Measurements from ENCODE around the gene MMEL1. TPM values are rescaled to one million over a fixed set of nuclear protein-coding genes. Genes with fewer than 3 reads are reported as not detected.

MMEL1 gene
- polyA plus RNA-seq, 1 of the 3 experiments (the other 2 are of a cell fraction) = 0.16 TPM

GRCh38 chr1:2635361-2636010 lies 2.7 kb upstream of the MMEL1 start:
- Histone ChIP-seq H3F3A (replicated peaks; ENCODE audit: insufficient read depth) (peaks cover 1% of the 10 kb centered on the region), H3K27me3 (ENCODE audit: insufficient read depth) (no peaks in the 10 kb centered on the region), H3K9ac (no peak overlapping the region), H3K9me2 (no peaks in the 10 kb centered on the region), H3K4me1 (ENCODE audit: control insufficient read depth in 1 of 2, insufficient read depth in 2 of 2, low read depth in 1 of 2, low read length in 1 of 2) (peaks cover 0 to 4% of the 10 kb centered on the region in 2 experiments; a peak in 1 of 4 replicates), H3K4me2 (no peak overlapping the region), H3K27ac (ENCODE audit: low read depth in 2 of 2, low read length in 1 of 2) (no peak overlapping the region), H3K79me2 (ENCODE audit: insufficient read depth) (no peaks in the 10 kb centered on the region), H4K20me1 (ENCODE audit: insufficient read depth) (no peaks in the 10 kb centered on the region), H3K36me3 (replicated peaks in 1 of 2; ENCODE audit: control insufficient read depth in 1 of 2, insufficient read depth in 2 of 2, low read length in 1 of 2) (no peaks in the 10 kb centered on the region), H3K9me3 (no peaks in the 10 kb centered on the region), H2AFZ (ENCODE audit: low read depth) (no peak overlapping the region), H3K4me3 (ENCODE audit: low read depth in 2 of 2, low read length in 1 of 2) (no peak overlapping the region)
- CTCF ChIA-PET = no interaction called here
- DNase-seq = no peak
- POLR2A ChIA-PET = no interaction called here
- WGBS (ENCODE audit: low lambda C conversion rate) = 0% methylated on average over 1 of the region's 10 CpGs
- TF ChIP-seq, protein P1, sequence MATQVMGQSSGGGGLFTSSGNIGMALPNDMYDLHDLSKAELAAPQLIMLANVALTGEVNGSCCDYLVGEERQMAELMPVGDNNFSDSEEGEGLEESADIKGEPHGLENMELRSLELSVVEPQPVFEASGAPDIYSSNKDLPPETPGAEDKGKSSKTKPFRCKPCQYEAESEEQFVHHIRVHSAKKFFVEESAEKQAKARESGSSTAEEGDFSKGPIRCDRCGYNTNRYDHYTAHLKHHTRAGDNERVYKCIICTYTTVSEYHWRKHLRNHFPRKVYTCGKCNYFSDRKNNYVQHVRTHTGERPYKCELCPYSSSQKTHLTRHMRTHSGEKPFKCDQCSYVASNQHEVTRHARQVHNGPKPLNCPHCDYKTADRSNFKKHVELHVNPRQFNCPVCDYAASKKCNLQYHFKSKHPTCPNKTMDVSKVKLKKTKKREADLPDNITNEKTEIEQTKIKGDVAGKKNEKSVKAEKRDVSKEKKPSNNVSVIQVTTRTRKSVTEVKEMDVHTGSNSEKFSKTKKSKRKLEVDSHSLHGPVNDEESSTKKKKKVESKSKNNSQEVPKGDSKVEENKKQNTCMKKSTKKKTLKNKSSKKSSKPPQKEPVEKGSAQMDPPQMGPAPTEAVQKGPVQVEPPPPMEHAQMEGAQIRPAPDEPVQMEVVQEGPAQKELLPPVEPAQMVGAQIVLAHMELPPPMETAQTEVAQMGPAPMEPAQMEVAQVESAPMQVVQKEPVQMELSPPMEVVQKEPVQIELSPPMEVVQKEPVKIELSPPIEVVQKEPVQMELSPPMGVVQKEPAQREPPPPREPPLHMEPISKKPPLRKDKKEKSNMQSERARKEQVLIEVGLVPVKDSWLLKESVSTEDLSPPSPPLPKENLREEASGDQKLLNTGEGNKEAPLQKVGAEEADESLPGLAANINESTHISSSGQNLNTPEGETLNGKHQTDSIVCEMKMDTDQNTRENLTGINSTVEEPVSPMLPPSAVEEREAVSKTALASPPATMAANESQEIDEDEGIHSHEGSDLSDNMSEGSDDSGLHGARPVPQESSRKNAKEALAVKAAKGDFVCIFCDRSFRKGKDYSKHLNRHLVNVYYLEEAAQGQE (IDR thresholded peaks at IDR 0.05; ENCODE audit: low read depth, low read length) = no peak
- TF ChIP-seq, protein P2, sequence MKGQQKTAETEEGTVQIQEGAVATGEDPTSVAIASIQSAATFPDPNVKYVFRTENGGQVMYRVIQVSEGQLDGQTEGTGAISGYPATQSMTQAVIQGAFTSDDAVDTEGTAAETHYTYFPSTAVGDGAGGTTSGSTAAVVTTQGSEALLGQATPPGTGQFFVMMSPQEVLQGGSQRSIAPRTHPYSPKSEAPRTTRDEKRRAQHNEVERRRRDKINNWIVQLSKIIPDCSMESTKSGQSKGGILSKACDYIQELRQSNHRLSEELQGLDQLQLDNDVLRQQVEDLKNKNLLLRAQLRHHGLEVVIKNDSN (IDR thresholded peaks at IDR 0.05; ENCODE audit: borderline replicate concordance, low read depth) = no peak

DNA sequence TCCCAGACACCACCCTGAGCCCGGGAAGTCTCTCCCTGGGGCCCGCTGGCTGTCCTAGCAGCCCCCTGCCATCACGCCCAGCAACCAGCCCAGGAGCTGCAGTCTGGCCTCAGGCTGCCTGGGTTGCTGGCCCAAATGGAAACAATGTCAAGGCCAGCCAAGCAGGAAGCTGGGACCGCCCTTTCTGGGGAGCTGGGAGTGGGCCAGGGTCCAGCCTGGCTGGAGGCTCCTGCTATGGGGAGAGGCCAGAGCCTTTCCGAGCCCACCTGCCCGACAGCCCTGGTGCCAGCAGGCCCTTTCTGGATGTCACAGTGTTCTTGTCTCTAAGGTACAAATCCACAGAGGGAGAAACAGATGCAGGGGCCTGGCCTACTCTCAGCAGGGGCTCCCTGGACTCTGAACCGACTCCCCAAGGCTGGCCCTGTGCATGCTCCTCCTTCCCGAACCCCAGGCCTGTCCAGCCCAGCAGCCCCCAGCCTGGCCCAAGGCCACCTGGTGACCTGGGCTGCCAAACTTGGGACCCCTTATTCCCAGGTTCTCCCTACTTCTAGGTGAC lies 1.2 kb upstream of the MMEL1 start:
- Histone ChIP-seq H3K4me3 (ENCODE audit: low read depth in 2 of 2, low read length in 1 of 2) (no peak overlapping the region), H3K36me3 (replicated peaks in 1 of 2; ENCODE audit: control insufficient read depth in 1 of 2, insufficient read depth in 2 of 2, low read length in 1 of 2) (no peaks in the 10 kb centered on the region), H2AFZ (ENCODE audit: low read depth) (no peak overlapping the region), H3K79me2 (ENCODE audit: insufficient read depth) (no peaks in the 10 kb centered on the region), H3K4me1 (ENCODE audit: control insufficient read depth in 1 of 2, insufficient read depth in 2 of 2, low read depth in 1 of 2, low read length in 1 of 2) (peaks cover 0 to 4% of the 10 kb centered on the region in 2 experiments; a peak in 1 of 4 replicates), H3K9me3 (no peaks in the 10 kb centered on the region), H3K27me3 (ENCODE audit: insufficient read depth) (peaks cover 5% of the 10 kb centered on the region; the same call in 1 of the 2 replicates), H3K4me2 (no peak overlapping the region), H4K20me1 (ENCODE audit: insufficient read depth) (no peaks in the 10 kb centered on the region), H3K9ac (no peak overlapping the region), H3K9me2 (no peaks in the 10 kb centered on the region), H3F3A (replicated peaks; ENCODE audit: insufficient read depth) (peaks cover 5% of the 10 kb centered on the region), H3K27ac (ENCODE audit: low read depth in 2 of 2, low read length in 1 of 2) (no peak overlapping the region)
- CTCF ChIA-PET = no interaction called here
- POLR2A ChIA-PET = no interaction called here
- 17% methylated on average over 2 of the region's 8 CpGs for WGBS (ENCODE audit: low lambda C conversion rate)
- TF ChIP-seq CHD2 (IDR thresholded peaks at IDR 0.05; ENCODE audit: low read length, partially characterized antibody) = no peak
- no peak for TF ChIP-seq GABPA (IDR thresholded peaks at IDR 0.05; ENCODE audit: low read depth)
- TF ChIP-seq ZBTB33 (IDR thresholded peaks at IDR 0.05; ENCODE audit: borderline replicate concordance, low read depth) = no peak
- no peak for TF ChIP-seq FOXJ3 (CRISPR knock-in tag; IDR thresholded peaks at IDR 0.05)
- no peak for TF ChIP-seq TAF1 (IDR thresholded peaks at IDR 0.05; ENCODE audit: borderline replicate concordance, low read depth, low read length)
- no peak for TF ChIP-seq RXRA (IDR thresholded peaks at IDR 0.05; ENCODE audit: borderline replicate concordance, low read depth)
- no peak for TF ChIP-seq FOXM1 (IDR thresholded peaks at IDR 0.05; ENCODE audit: low read depth)
- TF ChIP-seq EZH2phosphoT487 (IDR thresholded peaks at IDR 0.05; ENCODE audit: borderline replicate concordance, low read depth) = no peak
- TF ChIP-seq TCF12 (IDR thresholded peaks at IDR 0.05) = no peak
- no peak for TF ChIP-seq ELF1 (IDR thresholded peaks at IDR 0.05)
- TF ChIP-seq, protein P3, sequence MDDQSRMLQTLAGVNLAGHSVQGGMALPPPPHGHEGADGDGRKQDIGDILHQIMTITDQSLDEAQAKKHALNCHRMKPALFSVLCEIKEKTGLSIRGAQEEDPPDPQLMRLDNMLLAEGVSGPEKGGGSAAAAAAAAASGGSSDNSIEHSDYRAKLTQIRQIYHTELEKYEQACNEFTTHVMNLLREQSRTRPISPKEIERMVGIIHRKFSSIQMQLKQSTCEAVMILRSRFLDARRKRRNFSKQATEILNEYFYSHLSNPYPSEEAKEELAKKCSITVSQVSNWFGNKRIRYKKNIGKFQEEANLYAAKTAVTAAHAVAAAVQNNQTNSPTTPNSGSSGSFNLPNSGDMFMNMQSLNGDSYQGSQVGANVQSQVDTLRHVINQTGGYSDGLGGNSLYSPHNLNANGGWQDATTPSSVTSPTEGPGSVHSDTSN (IDR thresholded peaks at IDR 0.05) = no peak
- TF ChIP-seq SIN3A (IDR thresholded peaks at IDR 0.05; ENCODE audit: borderline replicate concordance, low read depth, low read length) = no peak
- no peak for TF ChIP-seq EP300 (IDR thresholded peaks at IDR 0.05; ENCODE audit: borderline replicate concordance in 1 of 2, low read depth in 1 of 2, low read length in 1 of 2)
- no peak for TF ChIP-seq RCOR1 (IDR thresholded peaks at IDR 0.05; ENCODE audit: low read length)
- DNase-seq = no peak
